WERI-Rb-1 (cell line): Measurements from ENCODE around the gene BEND3.

Source experiments
- DNase-seq: peaks from one replicate; pipeline ENCODE4 v3.0.0-alpha.2; 2020
- H3K27ac ChIP-seq: fragments of 250-450 bp; sonication (Bioruptor Pico); 2 replicates; pipeline ENCODE4 v1.5.1; 2020; ENCODE audit warnings: mild to moderate bottlenecking, moderate library complexity
- H3K27me3 ChIP-seq: fragments of 250-450 bp; sonication (Bioruptor Pico); 2 replicates; pipeline ENCODE4 v1.5.1; 2021; ENCODE audit warnings: mild to moderate bottlenecking, low read depth, moderate library complexity; ENCODE audit not compliant: insufficient read depth, severe bottlenecking
- H3K36me3 ChIP-seq: fragments of 250-450 bp; sonication (Bioruptor Pico); 2 replicates; pipeline ENCODE4 v1.5.1; 2020; ENCODE audit warnings: mild to moderate bottlenecking, moderate library complexity
- H3K4me3 ChIP-seq: 2 replicates; pipeline ENCODE4 v1.5.1; 2011; ENCODE audit warnings: low read depth, mild to moderate bottlenecking, control low read depth, low read length
- H3K9me3 ChIP-seq: fragments of 250-450 bp; sonication (Bioruptor Pico); 2 replicates; pipeline ENCODE4 v1.5.1; 2021; ENCODE audit warnings: mild to moderate bottlenecking, moderate library complexity; ENCODE audit not compliant: severe bottlenecking
- TF ChIP-seq, protein P1 (sequence below): IDR thresholded peaks from 2 replicates; pipeline ENCODE4 v1.5.1; 2011; ENCODE audit warnings: low read depth, mild to moderate bottlenecking, control low read depth, inconsistent platforms, low read length

The BEND3 gene

DNA sequence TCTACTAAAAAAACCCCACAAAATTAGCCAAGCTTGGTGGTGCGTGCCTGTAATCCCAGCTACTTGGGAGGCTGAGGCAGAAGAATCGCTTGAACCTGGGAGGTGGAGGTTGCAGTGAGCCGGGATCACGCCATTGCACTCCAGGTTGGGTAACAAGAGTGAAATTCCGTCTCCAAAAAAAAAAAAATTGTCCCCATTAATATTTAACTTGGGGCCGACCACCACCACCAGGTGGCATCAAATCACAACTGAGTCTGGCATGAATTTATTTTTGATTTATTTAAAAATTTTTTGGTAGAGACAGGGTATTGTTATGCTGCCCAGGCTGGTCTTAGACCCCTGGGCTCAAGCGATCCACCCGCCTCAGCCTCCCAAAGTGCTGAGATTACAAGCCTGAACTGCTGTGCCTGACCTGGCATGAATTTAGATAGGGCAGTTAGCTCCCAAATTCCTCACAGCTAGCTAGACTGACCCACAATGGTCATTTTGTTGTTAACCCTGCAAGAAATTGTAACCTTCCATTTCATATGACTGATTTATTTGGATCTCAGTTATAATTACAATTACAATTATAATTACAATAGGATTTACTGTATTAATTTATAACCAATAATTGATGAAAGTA, 17.1 kb upstream of the BEND3 start:
- peak; percentile 22 for DNase-seq

DNA sequence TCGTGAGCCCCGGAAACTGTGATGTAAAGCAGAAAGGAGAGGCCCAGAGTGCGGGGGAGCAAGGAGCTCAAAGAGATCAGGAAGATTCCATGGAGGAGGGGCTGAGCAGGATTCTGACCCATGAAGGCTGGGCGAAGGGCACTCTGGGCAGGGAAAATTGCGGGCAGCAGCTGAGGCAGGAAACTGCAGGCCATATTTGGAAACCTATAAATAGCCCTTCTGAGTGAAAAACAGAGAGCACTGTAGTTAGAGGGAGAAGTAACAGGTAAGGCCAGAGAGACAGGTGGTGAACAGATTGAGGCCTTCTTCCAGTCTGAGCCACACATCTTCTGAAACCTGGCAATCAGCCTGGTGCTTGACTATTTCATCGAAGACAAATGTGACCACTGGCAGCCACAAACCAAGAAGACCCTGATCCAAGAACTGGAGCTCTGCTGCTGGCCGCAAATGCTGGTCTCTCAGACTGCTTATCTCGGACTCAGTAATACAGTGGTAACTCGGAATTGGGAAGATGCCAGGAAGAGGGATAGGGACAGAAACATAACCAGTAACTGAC, 14.1 kb upstream of the BEND3 start:
- no peaks in the 10 kb centered on the region for H3K36me3 ChIP-seq
- TF ChIP-seq, protein P1, sequence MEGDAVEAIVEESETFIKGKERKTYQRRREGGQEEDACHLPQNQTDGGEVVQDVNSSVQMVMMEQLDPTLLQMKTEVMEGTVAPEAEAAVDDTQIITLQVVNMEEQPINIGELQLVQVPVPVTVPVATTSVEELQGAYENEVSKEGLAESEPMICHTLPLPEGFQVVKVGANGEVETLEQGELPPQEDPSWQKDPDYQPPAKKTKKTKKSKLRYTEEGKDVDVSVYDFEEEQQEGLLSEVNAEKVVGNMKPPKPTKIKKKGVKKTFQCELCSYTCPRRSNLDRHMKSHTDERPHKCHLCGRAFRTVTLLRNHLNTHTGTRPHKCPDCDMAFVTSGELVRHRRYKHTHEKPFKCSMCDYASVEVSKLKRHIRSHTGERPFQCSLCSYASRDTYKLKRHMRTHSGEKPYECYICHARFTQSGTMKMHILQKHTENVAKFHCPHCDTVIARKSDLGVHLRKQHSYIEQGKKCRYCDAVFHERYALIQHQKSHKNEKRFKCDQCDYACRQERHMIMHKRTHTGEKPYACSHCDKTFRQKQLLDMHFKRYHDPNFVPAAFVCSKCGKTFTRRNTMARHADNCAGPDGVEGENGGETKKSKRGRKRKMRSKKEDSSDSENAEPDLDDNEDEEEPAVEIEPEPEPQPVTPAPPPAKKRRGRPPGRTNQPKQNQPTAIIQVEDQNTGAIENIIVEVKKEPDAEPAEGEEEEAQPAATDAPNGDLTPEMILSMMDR = no peak
- no peak overlapping the region for H3K27ac ChIP-seq
- no peak for DNase-seq
- H3K9me3 ChIP-seq = no peaks in the 10 kb centered on the region
- no peak overlapping the region for H3K4me3 ChIP-seq
- H3K27me3 ChIP-seq = no peaks in the 10 kb centered on the region

More for the DNA sequence above, 17.1 kb upstream of the BEND3 start:
- H3K36me3 ChIP-seq = no peaks in the 10 kb centered on the region
- TF ChIP-seq, protein P1 = peak; percentile 23; the same call in 1 of the 2 replicates
- H3K27ac ChIP-seq = no peak overlapping the region
- H3K9me3 ChIP-seq = no peaks in the 10 kb centered on the region
- no peak overlapping the region for H3K4me3 ChIP-seq
- no peaks in the 10 kb centered on the region for H3K27me3 ChIP-seq

DNA sequence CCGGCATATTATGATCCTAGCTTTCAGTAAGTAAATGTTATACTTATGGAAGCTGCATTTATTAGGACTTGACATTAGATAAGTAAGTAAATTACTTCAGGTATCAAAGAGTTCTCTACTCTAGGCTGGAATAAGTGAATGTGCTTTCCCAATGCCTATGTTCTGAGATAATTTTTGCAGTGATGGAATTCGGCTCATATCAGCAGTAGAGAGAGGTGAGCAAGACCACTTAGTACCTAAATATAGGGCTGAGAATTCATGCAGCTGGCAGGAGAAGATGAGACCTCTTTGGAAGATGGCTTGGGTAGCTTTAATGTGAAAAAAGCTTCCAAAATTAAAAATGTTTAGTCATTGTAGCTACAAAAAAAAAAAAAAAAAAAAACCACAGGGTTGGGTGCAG, 13.3 kb upstream of the BEND3 start:
- no peaks in the 10 kb centered on the region for H3K36me3 ChIP-seq
- no peaks in the 10 kb centered on the region for H3K27me3 ChIP-seq
- H3K9me3 ChIP-seq = no peaks in the 10 kb centered on the region
- no peak overlapping the region for H3K4me3 ChIP-seq
- DNase-seq = no peak
- H3K27ac ChIP-seq = no peak overlapping the region
- TF ChIP-seq, protein P1 = no peak

DNA sequence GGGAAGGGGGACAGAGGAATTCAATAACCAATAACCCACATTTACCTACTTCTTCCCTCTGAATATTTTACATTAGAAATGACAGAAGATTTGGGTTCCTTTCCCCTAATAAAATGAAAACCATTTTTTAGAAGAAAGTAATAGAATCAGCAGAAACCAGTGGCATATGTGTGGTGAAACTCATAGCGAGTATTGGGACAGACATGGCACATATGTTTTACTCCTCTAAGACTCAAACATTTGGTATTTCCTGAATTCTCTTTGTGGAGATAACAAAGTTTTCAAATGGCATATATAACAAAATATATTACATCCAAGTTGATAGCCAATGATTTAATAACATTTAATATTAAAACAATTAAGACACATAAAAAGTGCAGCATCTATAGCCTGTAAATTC, 12.9 kb upstream of the BEND3 start:
- H3K27me3 ChIP-seq = no peaks in the 10 kb centered on the region

DNA sequence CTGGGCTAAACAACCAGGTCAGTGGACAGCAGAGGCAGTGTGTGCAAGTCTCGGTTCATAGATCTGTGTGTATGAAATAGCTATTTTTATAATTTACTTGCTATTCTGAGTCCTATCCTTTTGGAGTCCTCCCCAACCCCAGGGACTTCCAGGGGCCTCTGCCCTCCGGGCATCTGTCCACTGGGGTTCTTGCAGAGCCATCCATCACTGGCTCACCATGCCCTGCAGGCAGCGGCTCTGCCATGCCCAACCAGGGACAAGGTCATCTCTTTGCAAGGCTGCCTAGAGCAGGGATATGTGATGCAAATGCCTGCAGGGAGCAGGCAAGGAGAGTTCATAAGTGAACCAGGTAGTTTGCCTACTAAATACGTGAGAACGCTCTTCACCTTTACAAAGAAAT, 10.5 kb upstream of the BEND3 start:
- H3K9me3 ChIP-seq = no peaks in the 10 kb centered on the region
- TF ChIP-seq, protein P1 = no peak
- H3K27ac ChIP-seq = no peak overlapping the region
- no peaks in the 10 kb centered on the region for H3K27me3 ChIP-seq
- no peak overlapping the region for H3K4me3 ChIP-seq
- DNase-seq = no peak
- no peaks in the 10 kb centered on the region for H3K36me3 ChIP-seq

More for the DNA sequence above, 12.9 kb upstream of the BEND3 start:
- no peak for DNase-seq
- no peaks in the 10 kb centered on the region for H3K9me3 ChIP-seq
- no peak overlapping the region for H3K4me3 ChIP-seq
- no peaks in the 10 kb centered on the region for H3K36me3 ChIP-seq
- TF ChIP-seq, protein P1 = no peak
- H3K27ac ChIP-seq = no peak overlapping the region

DNA sequence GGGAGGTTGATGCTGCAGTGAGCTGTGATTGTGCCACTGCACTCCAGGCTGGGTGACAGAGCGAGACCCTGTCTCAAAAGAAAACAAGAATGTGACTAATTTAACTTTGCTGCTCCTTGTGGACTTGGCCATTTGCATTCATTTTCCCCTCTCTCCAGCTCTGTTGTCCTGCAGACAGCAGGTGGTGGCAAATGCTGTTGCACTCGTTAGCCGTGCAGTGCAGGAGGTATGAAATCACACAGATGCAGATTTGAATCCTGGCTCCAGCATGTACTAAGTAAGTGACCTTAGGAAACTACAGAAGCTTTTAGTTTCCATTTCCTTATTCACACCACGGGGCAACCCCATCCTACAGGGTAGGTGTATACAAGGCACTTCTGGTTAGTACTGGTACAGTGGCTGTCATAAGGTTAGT, 9.6 kb upstream of the BEND3 start:
- no peak overlapping the region for H3K27ac ChIP-seq
- no peaks in the 10 kb centered on the region for H3K27me3 ChIP-seq
- no peaks in the 10 kb centered on the region for H3K9me3 ChIP-seq
- no peaks in the 10 kb centered on the region for H3K36me3 ChIP-seq
- no peak overlapping the region for H3K4me3 ChIP-seq
- DNase-seq = peak; percentile 44
- TF ChIP-seq, protein P1 = no peak
